ELR (cell line): ENCODE data around the gene RGS7BP.

ENCODE experiments used
- DNase-seq: peaks from one replicate; pipeline ENCODE4 v3.0.0-alpha.2; 2015; ENCODE audit warnings: low read depth

The RGS7BP gene

GRCh38 chr5:64634997-64635686 lies 129.3 kb downstream of the RGS7BP start:
- DNase-seq: peak; percentile 53

GRCh38 chr5:64637144-64637543 lies 131.3 kb downstream of the RGS7BP start:
- peak; percentile 56 for DNase-seq

- DNase-seq: peak; percentile 17
These were observed 132.1 kb downstream of the RGS7BP start for GRCh38 chr5:64637837-64638443.

GRCh38 chr5:64644831-64645230 lies 139.0 kb downstream of the RGS7BP start:
- DNase-seq: no peak

- no peak for DNase-seq
These were observed 140.4 kb downstream of the RGS7BP start for GRCh38 chr5:64646169-64646568.

GRCh38 chr5:64649512-64649911 lies 143.7 kb downstream of the RGS7BP start:
- DNase-seq: no peak

DNA sequence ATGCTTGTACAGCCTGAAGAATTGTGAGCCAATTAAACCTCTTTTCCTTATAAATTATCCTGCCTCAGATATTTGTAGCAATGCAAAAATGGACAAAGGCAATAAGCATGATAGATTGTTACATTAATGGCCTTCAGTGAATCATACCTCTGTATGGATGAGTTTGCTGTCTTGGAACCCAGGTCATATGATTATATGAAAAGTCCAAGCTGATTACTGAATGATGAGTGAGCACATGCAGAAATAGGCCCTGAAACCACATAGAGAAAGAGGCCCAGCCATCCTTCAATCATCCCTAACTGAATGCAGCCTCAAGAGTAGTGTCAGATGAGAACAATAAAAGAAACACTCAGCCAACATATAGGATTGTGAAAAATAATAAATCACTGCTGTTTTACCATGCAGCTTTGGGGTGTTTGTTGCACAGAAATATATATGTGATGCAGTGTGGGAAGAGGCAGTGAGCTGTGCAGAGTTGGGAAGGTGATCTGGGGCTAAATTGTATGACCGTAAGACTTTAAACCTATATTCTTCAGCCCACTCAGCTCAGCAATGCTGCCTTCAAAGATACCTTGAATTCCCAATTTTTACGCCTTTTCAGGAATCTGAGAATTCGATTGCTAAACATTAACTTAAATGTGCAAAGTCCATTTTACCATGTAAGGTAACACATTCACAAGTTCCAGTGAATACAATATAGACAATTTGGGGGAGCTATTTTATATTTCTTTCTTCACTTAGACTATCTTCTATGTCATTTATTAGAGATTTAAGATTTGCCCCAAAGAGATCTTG lies 148.1 kb downstream of the RGS7BP start:
- peak; percentile 9 for DNase-seq

GRCh38 chr5:64654561-64654938 lies 148.7 kb downstream of the RGS7BP start:
- DNase-seq: no peak

- DNase-seq: no peak
These were observed 149.8 kb downstream of the RGS7BP start for GRCh38 chr5:64655596-64655995.

GRCh38 chr5:64659289-64659688 lies 153.5 kb downstream of the RGS7BP start:
- DNase-seq: no peak
